Sciatic nerve (tissue), 2 donors: Measurements from ENCODE around the gene ZFC3H1. TPM values are rescaled to one million over a fixed set of nuclear protein-coding genes. Genes with fewer than 3 reads are reported as not detected.
"Not testable (repeated sequence)": the region's sequence is repeated elsewhere in the genome, so short reads cannot be mapped to it uniquely, and the experiment has no call there.

Experiments used
- ATAC-seq: fragments of 200-7000 bp; cut with Tn5 transposase; one replicate; pipeline ENCODE4 v1.9.1; 2020; ENCODE audit warnings: mild to moderate bottlenecking, moderate library complexity
- DNase-seq: peaks from one replicate; pipeline ENCODE4 v3.0.0-alpha.2; 2020; ENCODE audit warnings: low spot score
- intact Hi-C: fragments of 100-400 bp; cut with DNase I; formaldehyde crosslinking; loops from one replicate; pipeline ENCODE4 v1.14.2; 2022
- total RNA-seq: library from RNA; stranded (reverse); fragmentation: NEBNext Ultra II Directional; extraction: Animal tissue kit (Norgen Biotek cat#: 25700); gene quantifications from one replicate; pipeline ENCODE4 v1.2.1, GENCODE V29; 2021
- donor health status: DM: no; HTN: no; CAD: no.
- donor health status: DM: no; HTN: no; CAD: no.

ZFC3H1 gene, protein sequence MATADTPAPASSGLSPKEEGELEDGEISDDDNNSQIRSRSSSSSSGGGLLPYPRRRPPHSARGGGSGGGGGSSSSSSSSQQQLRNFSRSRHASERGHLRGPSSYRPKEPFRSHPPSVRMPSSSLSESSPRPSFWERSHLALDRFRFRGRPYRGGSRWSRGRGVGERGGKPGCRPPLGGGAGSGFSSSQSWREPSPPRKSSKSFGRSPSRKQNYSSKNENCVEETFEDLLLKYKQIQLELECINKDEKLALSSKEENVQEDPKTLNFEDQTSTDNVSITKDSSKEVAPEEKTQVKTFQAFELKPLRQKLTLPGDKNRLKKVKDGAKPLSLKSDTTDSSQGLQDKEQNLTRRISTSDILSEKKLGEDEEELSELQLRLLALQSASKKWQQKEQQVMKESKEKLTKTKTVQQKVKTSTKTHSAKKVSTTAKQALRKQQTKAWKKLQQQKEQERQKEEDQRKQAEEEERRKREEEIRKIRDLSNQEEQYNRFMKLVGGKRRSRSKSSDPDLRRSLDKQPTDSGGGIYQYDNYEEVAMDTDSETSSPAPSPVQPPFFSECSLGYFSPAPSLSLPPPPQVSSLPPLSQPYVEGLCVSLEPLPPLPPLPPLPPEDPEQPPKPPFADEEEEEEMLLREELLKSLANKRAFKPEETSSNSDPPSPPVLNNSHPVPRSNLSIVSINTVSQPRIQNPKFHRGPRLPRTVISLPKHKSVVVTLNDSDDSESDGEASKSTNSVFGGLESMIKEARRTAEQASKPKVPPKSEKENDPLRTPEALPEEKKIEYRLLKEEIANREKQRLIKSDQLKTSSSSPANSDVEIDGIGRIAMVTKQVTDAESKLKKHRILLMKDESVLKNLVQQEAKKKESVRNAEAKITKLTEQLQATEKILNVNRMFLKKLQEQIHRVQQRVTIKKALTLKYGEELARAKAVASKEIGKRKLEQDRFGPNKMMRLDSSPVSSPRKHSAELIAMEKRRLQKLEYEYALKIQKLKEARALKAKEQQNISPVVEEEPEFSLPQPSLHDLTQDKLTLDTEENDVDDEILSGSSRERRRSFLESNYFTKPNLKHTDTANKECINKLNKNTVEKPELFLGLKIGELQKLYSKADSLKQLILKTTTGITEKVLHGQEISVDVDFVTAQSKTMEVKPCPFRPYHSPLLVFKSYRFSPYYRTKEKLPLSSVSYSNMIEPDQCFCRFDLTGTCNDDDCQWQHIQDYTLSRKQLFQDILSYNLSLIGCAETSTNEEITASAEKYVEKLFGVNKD (N-terminal part only)
- total RNA-seq: 85.4 TPM

DNA sequence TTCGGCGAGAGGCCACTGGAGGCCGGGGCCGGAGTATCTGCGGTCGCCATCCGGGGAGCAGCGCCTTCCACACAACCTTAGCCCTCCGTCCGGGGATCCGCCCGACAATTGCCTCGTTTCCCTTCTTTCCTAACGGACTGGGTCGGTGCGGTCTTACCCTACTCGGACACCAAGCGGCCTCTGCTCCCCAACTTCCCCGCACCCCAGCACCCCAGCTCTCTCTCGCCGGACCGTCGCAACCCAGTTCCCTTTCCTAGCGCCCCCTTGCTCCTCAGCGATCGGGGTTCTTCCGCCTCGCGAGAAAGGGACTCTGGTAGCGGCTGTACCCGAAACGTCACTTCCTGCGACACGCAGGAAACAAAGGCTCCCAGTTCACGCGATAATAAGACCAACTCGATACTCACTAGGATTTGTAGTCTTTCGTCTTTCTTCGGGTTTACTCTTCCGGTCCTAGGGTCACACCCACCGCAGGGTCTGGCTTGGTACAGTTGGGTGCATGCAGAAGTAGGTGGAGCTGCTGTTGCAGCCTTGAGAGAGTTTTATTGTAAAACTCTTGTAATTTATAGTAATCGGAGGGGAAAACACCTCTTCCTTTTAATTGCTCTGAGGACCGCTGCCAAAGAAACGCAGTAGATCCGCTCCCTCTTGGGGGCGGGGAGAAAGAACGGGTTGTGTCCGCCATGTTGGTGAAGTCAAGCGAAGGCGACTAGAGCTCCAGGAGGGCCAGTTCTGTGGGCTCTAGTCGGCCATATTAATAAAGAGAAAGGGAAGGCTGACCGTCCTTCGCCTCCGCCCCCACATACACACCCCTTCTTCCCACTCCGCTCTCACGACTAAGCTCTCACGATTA lies at the start of gene ZFC3H1, which contains the start of gene THAP2:
Gene ZFC3H1, minus strand, starts transcription at position 288 of the 850 bp plus-strand sequence. Its CDS starts 238 bp downstream, at position 50.
Gene THAP2, plus strand, starts transcription at position 741 of the 850 bp plus-strand sequence. CDS start 209 bp downstream, outside the sequence.
- peak; percentile 98 for ATAC-seq
- peak; percentile 96 for DNase-seq
- intact Hi-C loops: no loop called here

DNA sequence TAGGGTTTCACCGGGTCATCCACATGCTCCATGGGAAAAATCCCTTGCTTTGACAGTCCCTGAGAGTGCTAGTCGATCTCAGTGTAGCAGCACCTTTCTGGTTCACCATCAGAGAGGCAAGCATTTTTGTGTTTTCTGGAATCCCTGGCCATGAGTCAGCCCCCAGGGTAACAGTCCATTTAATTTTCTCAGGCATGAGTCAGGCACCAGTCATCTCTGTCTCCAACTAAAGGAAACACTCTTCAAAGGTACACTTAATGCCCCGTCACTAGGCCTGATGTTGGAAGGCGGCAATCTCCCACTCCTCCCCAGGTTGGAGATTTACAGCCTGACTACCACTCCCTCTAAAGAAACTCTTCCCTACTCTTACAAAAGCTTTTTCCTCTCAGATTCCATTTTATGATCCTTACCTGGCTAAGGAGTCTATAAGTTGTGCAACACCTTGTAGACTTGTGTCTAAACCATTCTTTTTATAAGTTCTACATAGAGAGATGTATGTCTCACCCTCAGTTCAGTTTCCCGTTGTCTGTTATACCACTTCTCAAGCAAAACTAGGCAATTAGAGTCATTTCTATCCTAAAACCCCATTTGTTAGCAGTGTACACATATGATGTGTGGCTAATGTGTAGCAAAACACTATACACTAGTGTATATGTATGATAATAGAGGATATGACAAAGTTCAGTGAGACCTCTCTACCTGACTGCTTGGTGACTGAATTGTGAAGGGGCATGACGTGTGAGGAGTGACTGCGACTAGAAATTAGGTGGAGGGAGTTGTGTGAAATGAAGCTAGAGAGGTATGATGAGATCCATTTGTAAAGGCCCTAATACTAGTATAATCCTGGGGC lies 46.9 kb upstream of the ZFC3H1 start:
- intact Hi-C loops: no loop called here
- ATAC-seq: no peak

DNA sequence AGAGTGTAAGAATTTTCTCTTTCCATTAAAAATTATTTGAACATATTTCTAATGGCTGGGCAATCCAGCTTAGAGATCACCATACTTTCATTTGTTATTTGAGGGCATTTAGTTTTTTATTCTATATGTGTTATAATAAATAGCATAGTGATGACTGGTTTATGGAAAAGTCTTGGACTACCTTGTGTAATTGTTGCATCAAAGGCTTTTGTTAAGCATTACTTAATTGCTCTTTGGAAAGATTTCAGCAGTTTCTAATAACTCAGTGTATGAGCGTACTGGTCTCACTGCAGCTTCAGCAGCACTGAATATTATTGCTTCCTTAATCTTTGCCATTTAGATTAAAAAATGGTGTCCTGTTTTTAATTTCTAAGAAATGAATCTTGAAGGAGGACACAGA lies 45.0 kb upstream of the ZFC3H1 start:
- no peak for DNase-seq
- intact Hi-C loops: no loop called here
- ATAC-seq: no peak

More for the DNA sequence above, 46.9 kb upstream of the ZFC3H1 start:
- DNase-seq: no peak

DNA sequence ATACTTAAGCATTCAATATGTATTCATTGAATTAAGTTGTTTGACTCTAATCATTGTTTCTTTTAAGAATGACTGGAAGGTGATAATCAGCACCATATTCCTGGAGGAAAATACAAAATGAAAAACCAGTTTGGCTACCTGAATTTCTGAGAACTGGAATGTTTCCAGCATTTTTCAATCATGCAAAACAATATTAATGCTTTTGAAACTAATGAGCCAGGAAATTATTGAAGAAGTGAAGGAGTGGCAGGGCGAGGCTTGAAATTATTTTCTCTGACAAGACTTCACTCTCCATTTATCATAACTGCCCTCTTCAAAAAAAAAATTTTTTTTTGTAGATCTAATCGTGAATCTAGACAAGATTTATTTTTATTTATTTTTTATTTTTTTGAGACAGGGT lies 41.3 kb upstream of the ZFC3H1 start:
- ATAC-seq (no peak), DNase-seq (no peak)
- intact Hi-C loops: no loop called here

DNA sequence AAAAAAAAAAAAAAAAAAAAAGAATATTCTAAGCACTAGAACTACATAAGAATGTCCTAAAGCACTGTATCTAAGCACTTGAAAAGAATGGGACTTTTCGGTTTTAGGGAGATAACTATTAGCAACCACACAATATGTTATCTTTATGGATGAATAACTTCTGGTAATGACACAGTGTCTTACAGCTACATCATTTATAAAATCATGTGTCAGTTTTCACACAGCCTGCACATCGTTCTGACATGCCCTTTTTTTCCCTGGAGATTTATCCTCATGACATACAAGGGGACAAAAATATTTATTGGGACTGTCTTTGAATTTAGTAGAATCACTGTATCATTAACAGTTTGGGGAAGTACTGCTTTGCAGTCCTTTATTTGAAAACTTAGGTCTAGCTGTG lies 39.6 kb upstream of the ZFC3H1 start:
- ATAC-seq (no peak), DNase-seq (no peak)
- intact Hi-C loops: no loop called here

DNA sequence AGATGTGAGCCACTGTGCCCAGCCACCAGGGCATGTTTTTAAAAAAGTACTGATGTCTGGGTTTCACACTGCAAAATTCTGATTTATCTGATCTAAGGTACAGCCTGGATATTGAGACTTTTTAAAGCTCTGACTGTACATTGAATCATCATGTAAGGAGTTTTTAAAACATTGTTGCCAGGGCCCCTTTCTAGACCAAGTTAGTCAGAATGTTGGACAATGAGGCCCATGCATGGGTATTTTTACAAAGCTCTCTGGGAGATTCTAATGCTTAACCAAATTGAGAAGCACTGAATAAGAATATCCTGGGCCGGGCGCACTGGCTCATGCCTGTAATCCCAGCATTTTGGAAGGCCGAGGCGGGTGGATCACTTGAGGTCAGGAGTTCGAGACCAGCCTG lies 38.9 kb upstream of the ZFC3H1 start:
- ATAC-seq (no peak), DNase-seq (no peak)
- intact Hi-C loops: no loop called here

DNA sequence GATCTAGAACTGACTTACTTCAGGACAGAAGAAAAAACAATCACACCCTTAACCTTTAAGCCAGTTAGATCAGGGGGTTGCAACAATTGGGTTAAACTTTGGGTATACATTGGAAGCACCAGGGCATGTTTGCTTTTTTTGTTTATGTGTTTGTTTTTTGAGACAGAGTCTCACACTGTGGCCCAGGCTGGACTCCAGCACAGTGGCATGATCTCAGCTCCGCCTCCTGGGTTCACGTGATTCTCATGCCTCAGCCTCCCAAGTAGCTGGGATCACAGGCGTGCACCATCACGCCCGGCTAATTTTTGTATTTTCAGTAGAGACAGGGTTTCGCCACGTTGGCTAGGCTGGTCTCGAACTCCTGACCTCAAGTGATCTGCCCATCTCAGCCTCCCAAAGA lies 38.5 kb upstream of the ZFC3H1 start:
- intact Hi-C loops, ATAC-seq, DNase-seq: not testable (repeated sequence)

DNA sequence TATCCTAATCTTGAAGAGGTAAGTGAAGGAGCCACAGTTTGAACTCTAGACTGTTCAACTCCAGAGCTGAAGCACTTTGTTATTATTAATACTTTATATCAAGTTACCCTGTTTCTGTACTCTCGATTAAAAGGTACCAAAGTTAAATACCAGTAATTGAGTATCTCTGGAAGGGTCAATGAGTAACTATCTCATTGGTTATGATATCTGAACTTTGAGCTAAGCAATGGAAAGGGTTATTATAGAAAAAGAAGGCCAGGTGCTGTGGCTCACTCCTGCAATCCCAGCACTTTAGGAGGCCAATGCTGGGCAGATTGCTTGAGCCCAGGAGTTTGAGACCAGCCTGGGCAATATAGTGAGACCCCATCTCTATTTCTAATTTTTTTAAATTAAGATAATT lies 32.1 kb upstream of the ZFC3H1 start:
- intact Hi-C loops: no loop called here
- no peak for DNase-seq
- ATAC-seq: no peak

DNA sequence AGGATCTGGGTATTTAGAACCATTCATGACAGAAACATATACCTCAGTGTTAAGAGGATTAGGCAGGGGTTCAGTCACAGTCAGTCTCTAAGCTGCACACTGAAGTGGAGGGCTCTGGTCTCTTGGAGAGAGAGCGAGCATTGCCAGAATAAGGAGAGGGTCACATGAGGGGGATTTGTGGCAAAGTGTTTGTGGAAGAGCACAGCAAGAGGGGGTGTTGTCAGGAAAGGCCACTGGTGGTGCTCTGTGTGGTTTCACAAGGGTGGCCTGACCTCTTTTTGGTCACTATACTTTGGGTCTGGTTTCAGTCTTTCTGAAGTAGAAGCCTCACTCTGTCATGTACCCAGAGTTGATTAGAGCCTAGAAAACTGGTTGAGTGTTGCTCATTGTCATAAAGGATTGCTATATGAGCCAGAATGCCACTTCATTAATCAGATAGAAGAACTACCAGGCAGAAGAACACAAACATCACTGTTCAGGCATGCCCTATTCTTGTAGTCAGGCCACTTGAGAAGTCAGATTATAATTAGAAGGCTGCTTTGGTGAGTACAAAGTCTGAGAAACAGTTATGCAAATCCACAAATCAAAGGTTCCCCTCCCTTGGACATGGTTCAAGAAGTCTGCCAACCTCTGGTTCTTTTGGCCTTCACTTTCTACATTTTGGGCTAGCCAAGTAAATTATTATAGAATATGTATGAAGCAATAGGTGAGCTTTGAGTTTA lies 30.6 kb upstream of the ZFC3H1 start:
- ATAC-seq (no peak), DNase-seq (no peak)
- intact Hi-C loops: no loop called here

DNA sequence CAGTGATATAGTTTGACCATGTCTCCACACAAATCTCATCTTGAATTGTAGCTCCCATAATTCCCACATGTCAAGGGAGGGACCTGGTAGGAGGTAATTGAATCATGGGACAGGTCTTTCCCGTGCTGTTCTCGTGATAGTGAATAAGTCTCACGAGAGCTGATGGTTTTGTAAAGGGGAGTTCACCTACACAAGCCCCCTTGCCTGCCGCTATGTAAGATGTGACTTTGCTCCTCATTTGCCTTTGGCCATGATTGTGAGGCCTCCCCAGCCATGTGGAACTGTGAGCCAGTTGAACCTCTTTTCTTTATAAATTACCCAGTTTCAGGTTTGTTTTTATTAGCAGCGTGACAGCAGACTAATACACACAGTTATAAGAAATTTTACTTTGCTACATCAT lies 30.0 kb upstream of the ZFC3H1 start:
- intact Hi-C loops, ATAC-seq, DNase-seq: not testable (repeated sequence)

DNA sequence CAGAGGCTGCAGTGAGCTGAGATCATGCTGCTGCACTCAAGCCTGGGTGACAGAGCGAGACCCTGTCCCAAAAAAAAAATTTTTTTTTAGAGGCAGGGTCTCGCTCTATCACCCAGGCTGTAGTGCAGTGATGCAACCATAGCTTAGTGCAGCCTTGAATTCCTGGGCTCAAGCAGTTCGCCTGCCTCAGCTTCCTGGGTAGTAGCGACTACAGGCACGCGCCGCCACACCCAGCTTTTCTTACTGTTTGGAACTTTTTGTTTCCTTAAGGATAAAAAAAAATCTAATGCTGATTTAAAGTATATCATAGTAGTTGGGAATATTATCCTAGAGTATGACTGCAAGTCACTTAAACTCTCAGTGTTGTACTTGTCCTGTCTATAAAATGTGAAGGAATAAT lies 29.5 kb upstream of the ZFC3H1 start:
- intact Hi-C loops: no loop called here

DNA sequence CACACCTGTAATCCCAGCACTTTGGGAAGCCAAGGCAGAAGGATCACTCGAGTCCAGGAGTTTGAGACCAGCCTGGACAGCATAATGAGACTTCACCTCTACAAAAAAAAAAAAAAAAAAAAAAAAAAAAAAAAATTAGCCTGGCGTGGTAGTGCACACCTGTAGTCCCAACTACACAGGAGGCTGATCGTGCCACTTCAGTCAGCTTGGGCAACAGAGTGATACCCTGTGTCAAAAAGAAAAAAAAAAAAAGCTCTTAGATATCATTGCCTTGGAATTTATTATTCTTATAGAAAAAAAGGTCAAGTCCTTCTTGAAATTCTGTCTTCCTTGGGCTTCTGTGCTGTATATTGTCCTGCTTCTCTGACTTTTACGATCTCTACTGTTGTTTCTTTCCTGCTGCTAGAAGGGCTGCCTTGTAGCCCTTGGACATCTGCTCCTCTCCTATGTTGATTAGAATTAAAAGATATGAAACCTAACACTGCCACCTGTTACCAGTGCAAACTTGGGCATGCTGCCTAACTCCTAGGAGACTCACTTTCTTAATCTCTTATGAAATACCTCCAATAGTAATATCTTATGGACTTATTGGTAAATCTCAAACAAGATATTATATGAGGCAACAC lies 28.0 kb upstream of the ZFC3H1 start:
- no peak for ATAC-seq
- DNase-seq: no peak
- intact Hi-C loops: loop anchor here (1.0 kb wide), 1 partner anchor 47 kb away; no protein-coding TSS in a partner anchor

More for the DNA sequence above, 29.5 kb upstream of the ZFC3H1 start:
- no peak for ATAC-seq
- no peak for DNase-seq

DNA sequence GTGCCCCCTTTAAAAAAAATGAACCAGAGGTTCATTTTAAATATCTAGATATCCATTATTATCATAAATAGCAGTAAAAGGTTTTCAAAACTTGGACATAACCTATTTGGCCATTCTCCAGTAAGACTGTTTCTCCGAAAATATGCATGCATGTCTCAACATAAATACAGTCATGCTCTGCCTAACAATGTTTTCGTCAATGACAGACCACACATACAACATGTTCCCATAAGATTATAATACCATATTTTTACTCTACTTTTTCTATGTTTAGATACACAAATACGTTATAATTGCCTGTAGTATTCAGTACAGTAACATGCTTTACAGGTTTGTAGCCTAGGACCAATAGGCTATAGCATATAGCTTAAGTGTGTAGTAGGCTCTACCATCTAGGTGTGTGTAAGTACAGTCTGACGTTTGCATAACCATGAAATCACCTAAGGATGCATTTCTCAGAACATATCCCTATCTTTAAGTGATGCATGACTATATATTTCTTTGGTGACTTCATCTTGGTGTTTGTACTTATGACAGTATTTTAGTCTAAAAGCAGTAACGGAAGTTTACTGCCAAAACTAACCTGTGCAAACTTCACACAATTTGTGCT lies 25.4 kb upstream of the ZFC3H1 start:
- intact Hi-C loops: no loop called here
- ATAC-seq (no peak), DNase-seq (no peak)

DNA sequence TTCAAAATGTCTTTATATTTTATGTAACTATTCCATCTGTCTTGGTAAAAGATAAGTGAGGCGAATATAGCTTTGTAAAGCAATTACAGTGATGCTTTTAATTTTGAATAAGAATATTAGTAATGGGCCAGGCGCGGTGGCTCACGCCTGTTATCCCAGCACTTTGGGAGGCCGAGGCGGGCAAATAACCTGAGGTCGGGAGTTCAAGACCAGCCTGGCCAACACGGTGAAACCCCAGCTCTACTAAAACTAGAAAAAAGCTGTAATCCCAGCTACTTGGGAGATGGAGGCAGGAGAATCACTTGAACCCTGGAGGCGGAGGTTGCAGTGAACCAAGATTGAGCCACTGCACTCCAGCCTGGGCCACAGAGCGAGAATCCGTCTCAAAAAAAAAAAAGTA lies 23.5 kb upstream of the ZFC3H1 start:
- ATAC-seq, intact Hi-C loops, DNase-seq: not testable (repeated sequence)

DNA sequence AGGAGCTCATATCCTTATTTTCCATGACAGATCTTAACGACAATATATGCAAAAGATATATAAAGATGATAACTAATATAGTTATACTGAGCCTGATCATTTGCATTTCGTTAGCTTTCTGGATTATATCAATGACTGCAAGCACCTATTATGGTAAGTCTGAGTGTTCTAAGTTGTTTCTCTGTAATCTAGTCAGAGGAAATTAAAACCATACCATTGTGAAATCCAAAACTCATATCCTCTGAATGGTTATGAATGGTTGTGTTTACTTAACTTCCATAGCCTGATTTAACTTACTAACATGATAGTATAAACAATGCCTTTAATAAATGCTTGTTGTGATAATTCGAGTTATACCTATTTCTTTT lies 23.0 kb upstream of the ZFC3H1 start:
- intact Hi-C loops: no loop called here
- ATAC-seq (no peak), DNase-seq (no peak)
